Stomach (tissue), 4 donors: ENCODE data around the gene RUBCN.

Source experiments
- EP300 ChIP-seq: sonication (generic); formaldehyde crosslinking; IDR thresholded peaks from one replicate; pipeline ENCODE4 v1.6.1; 2017; ENCODE audit warnings: antibody characterized with exemption
- POLR2A ChIP-seq, 4 donors: fragments of 450-650 bp; IDR thresholded peaks; one replicate each; pipeline ENCODE4 v1.6.1; 2016; ENCODE audit warnings: antibody characterized with exemption in 4 of 4, control low read depth in 2 of 4, mild to moderate bottlenecking in 1 of 4, moderate library complexity in 1 of 4
- POLR2AphosphoS5 ChIP-seq, 3 donors: sonication (generic); formaldehyde crosslinking; IDR thresholded peaks; one replicate each; pipeline ENCODE4 v1.6.1; 2016; ENCODE audit warnings: antibody characterized with exemption in 3 of 3
- TF ChIP-seq, protein P1 (sequence below), 7 experiments: fragments of 450-650 bp in 4 of 7; fragments of 200-600 bp in 3 of 7; sonication (generic) in 3 of 7; IDR thresholded peaks; one replicate each; pipeline ENCODE4 v1.5.1; 2016 to 2019; ENCODE audit warnings: antibody characterized with exemption in 7 of 7, control low read depth in 2 of 7, mild to moderate bottlenecking in 1 of 7

DNA sequence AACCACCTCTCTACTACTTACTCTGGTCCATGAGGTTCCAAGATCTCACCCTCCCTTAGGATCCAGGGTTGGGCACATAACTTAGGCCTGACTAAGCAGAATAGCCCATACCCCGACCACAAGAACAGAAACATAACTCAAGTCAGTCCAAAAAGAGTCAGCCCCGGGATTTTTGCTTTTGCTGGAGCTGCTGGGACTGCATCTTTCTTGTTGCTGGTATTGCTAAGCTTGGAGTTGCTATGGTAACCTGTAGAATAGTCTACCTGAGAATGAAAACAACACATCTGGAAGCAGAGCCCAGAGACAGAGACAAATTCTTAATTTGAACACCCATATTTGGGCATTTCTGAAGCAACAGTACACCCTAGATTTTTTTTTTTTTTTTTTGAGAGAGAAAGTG is 6.5 kb downstream of the RUBCN start:
- TF ChIP-seq POLR2A (IDR thresholded peaks at IDR 0.05), result no peak
- TF ChIP-seq, protein P1, sequence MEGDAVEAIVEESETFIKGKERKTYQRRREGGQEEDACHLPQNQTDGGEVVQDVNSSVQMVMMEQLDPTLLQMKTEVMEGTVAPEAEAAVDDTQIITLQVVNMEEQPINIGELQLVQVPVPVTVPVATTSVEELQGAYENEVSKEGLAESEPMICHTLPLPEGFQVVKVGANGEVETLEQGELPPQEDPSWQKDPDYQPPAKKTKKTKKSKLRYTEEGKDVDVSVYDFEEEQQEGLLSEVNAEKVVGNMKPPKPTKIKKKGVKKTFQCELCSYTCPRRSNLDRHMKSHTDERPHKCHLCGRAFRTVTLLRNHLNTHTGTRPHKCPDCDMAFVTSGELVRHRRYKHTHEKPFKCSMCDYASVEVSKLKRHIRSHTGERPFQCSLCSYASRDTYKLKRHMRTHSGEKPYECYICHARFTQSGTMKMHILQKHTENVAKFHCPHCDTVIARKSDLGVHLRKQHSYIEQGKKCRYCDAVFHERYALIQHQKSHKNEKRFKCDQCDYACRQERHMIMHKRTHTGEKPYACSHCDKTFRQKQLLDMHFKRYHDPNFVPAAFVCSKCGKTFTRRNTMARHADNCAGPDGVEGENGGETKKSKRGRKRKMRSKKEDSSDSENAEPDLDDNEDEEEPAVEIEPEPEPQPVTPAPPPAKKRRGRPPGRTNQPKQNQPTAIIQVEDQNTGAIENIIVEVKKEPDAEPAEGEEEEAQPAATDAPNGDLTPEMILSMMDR (IDR thresholded peaks at IDR 0.05), result no peak
- TF ChIP-seq POLR2AphosphoS5 (IDR thresholded peaks at IDR 0.05), result no peak
- TF ChIP-seq EP300, result no peak
